Thoracic aorta (tissue), 2 donors: Measurements from ENCODE around the gene MAP3K8. TPM values are rescaled to one million over a fixed set of nuclear protein-coding genes. Genes with fewer than 3 reads are reported as not detected.
A peak's percentile ranks its signal among the peaks of the same experiment; 100 is the strongest.

Experiments
- ATAC-seq: fragments of 150-250 bp; one replicate; pipeline ENCODE4 v1.8.0; 2017; ENCODE audit warnings: low read depth; ENCODE audit not compliant: insufficient number of reproducible peaks, low FRiP score
- DNase-seq: peaks from one replicate; pipeline ENCODE4 v3.0.0-alpha.2; 2020; ENCODE audit warnings: low spot score
- H3K27ac ChIP-seq, 2 donors: fragments of 200-600 bp; sonication (generic); 1 replicate in 1 of 2; 2 replicates in 1 of 2; pipeline ENCODE4 v1.5.1; 2016; ENCODE audit warnings: mild to moderate bottlenecking in 2 of 2, moderate library complexity in 2 of 2
- H3K27me3 ChIP-seq: fragments of 200-600 bp; sonication (generic); replicated peaks from 2 replicates; pipeline ENCODE4 v1.6.0; 2016; ENCODE audit warnings: mild to moderate bottlenecking; ENCODE audit not compliant: insufficient read depth
- H3K36me3 ChIP-seq: fragments of 200-600 bp; sonication (generic); one replicate; pipeline ENCODE4 v1.5.1; 2016
- H3K4me1 ChIP-seq, 2 donors: fragments of 200-600 bp; sonication (generic); 1 replicate in 1 of 2; 2 replicates in 1 of 2; pipeline versions ENCODE4 v1.5.1 to v1.6.0; 2016; ENCODE audit warnings: low read depth in 2 of 2, mild to moderate bottlenecking in 1 of 2; ENCODE audit not compliant: control insufficient read depth in 1 of 2
- H3K4me3 ChIP-seq: fragments of 200-600 bp; sonication (generic); 2 replicates; pipeline ENCODE4 v1.5.1; 2016; ENCODE audit warnings: mild to moderate bottlenecking
- H3K9me3 ChIP-seq: fragments of 200-600 bp; sonication (generic); 2 replicates; pipeline ENCODE4 v1.5.1; 2016
- total RNA-seq, 2 donors: library from RNA; depleted of rRNA; stranded (reverse); fragments of >200 nt; gene quantifications; one replicate each; pipeline versions ENCODE4 v1.1.0 to v1.2.3, GENCODE V29; 2016
- TF ChIP-seq, protein P1 (sequence below): fragments of 200-600 bp; sonication (generic); IDR thresholded peaks from one replicate; pipeline ENCODE4 v1.5.1; 2019; ENCODE audit warnings: antibody characterized with exemption

The MAP3K8 gene
- total RNA-seq, 2 donors from 2014 or later, result 63.4 to 64.3 TPM

DNA sequence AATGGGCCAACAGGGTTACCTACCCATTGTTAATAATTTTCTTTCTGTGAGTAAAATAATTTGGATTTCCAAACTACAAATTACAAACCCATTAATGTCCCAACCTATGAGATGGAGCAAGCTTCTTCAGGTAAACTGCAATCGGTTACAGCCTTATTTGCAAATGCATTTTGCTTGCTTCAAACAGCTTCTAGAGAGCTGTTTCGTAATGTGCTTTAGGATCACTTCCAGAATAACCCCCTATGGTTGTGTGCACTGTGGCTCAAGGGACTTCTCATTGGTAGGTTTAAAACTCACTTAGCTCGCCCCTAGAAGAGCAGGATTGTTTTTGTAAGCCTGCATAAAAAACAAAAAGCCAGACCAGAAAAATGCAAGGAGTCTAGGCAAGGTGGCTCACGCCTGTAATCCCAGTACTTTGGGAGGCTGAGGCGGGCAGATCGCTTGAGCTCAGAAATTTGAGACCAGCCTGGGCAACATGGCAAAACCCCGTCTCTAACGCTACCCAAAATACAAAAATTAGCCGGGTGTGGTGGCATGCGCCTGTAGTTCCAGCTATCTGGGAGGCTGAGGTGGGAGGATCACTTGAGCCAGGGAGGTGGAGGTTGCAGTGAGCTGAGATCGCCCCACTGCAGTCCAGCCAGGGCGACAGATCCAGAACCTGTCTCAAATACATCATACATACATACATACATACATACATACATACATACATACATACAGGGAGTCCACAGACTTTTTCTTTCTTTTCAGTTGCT lies 3.3 kb upstream of the MAP3K8 start:
- Histone ChIP-seq H3K27me3 (no peaks in the 10 kb centered on the region), H3K4me1 (peaks cover 0 to 12% of the 10 kb centered on the region in 2 donors), H3K36me3 (no peaks in the 10 kb centered on the region), H3K9me3 (no peaks in the 10 kb centered on the region), H3K27ac (peak overlapping the region in 1 of 2 donors; percentile 36), H3K4me3 (peak overlapping the region; percentile 34)
- TF ChIP-seq, protein P1, sequence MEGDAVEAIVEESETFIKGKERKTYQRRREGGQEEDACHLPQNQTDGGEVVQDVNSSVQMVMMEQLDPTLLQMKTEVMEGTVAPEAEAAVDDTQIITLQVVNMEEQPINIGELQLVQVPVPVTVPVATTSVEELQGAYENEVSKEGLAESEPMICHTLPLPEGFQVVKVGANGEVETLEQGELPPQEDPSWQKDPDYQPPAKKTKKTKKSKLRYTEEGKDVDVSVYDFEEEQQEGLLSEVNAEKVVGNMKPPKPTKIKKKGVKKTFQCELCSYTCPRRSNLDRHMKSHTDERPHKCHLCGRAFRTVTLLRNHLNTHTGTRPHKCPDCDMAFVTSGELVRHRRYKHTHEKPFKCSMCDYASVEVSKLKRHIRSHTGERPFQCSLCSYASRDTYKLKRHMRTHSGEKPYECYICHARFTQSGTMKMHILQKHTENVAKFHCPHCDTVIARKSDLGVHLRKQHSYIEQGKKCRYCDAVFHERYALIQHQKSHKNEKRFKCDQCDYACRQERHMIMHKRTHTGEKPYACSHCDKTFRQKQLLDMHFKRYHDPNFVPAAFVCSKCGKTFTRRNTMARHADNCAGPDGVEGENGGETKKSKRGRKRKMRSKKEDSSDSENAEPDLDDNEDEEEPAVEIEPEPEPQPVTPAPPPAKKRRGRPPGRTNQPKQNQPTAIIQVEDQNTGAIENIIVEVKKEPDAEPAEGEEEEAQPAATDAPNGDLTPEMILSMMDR, result no peak
- ATAC-seq (no peak), DNase-seq (no peak)

DNA sequence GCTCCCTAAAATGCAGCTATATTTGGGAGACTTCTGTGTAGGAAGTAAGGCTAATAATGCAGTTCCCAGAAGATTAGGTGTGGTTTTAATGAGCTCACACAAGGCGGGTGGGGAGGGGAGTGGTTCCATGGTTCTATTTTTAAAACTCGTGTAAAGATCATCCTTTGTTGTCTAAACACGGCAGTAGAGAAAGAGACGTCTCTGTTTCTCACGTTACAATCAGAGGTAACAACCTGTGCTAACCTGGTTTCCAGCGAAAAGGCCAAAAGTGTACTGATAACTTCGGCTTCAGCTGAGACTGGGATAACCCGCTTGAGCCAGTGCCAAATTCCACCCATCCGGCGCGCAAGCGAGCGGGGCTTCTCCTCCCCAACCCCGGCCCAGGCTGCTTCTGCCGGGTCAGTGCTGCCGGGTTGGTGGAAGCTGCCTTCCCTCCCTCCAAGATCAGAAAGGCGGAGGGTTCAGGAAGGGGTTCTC lies 2.5 kb upstream of the MAP3K8 start:
- Histone ChIP-seq H3K4me3 (peak overlapping the region; percentile 34), H3K36me3 (no peaks in the 10 kb centered on the region), H3K27me3 (no peaks in the 10 kb centered on the region), H3K9me3 (no peaks in the 10 kb centered on the region), H3K4me1 (peaks cover 0 to 12% of the 10 kb centered on the region in 2 donors), H3K27ac (peak overlapping the region in 1 of 2 donors; percentile 36)
- no peak for ATAC-seq
- TF ChIP-seq, protein P1, result no peak
- no peak for DNase-seq

DNA sequence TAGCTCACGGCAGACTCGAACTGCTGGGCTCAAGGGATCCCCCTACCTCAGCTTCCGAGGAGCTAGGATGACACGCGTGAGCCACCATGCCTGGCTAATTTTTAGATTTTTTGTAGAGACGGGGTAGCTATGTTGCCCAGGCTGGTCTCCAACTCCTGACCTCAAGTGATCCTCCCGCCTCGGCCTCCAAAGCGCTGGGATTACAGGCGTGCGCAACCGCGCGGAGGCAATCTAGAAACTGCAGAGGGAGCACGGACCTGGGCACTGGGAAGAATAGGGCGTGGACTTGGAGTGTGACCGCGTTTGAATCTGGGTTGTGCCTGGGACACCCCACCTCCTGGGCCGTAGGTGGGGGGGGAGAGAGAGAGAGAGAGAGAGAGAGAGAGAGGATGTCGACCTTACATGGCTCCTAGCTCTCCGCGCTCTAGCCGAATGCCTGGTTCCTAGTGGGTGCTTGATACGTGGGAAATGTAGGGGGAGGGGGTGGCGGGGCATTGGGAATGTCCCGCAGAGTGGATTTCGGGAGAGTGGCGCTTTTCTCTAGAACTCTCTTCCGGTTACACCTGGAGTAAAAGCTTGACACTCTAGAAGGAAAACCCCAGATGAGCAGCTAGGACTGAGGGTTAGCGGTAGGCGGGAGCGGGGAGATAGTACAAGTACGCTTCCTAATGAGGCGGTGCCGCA lies 1.2 kb upstream of the MAP3K8 start:
- Histone ChIP-seq H3K4me3 (peak overlapping the region; percentile 97), H3K36me3 (no peaks in the 10 kb centered on the region), H3K27ac (peak overlapping the region; percentile 98 to 99), H3K9me3 (no peaks in the 10 kb centered on the region), H3K4me1 (peaks cover 0 to 16% of the 10 kb centered on the region in 2 donors), H3K27me3 (no peaks in the 10 kb centered on the region)
- ATAC-seq (no peak), DNase-seq (no peak)
- TF ChIP-seq, protein P1, result no peak

DNA sequence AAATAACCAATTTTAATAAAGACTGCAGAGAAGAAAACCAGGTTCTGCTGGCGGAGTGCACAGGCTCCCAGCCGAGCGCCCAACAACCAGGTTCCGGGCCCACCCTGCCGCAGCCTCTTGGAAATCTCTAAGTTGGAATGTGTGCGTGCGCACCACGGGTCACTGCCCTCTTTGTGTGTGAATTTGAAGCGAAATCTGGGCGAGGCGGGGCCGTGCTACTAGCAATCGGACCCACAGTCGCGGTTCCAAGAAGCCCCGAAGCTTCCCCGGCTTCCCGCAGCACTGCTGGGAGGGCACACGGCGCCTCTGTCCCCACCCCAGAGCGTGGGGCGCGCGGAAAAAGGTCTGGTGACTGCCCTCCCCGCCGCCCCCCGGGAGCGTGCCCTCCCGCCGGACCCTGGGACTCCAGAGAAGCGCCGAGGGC lies 666 bp upstream of the MAP3K8 start:
- no peak for DNase-seq
- Histone ChIP-seq H3K27ac (peak overlapping the region; percentile 98 to 99), H3K9me3 (no peaks in the 10 kb centered on the region), H3K4me1 (peaks cover 3 to 22% of the 10 kb centered on the region in 2 donors), H3K27me3 (no peaks in the 10 kb centered on the region), H3K4me3 (peak overlapping the region; percentile 97), H3K36me3 (no peaks in the 10 kb centered on the region)
- ATAC-seq, result peak; percentile 9
- TF ChIP-seq, protein P1, result no peak
